Spleen (tissue), 11 donors: ENCODE data around the gene MCM9. TPM values are rescaled to one million over a fixed set of nuclear protein-coding genes. Genes with fewer than 3 reads are reported as not detected.

Experiments
- DNase-seq: peaks from one replicate; pipeline ENCODE4 v3.0.0-alpha.2; 2020
- H3K27ac ChIP-seq, 8 donors: fragments of 200-600 bp; sonication (generic) in 7 of 8; 1 replicate in 4 of 8; 2 replicates in 4 of 8; pipeline versions ENCODE4 v1.5.0 to v1.8.0; 2016 to 2021; ENCODE audit warnings: inconsistent platforms in 4 of 8, mild to moderate bottlenecking in 4 of 8, moderate library complexity in 1 of 8
- H3K27me3 ChIP-seq, 7 donors: fragments of 200-600 bp; sonication (generic) in 6 of 7; replicated peaks in 1 of 7; 1 replicate in 4 of 7; 2 replicates in 3 of 7; pipeline versions ENCODE4 v1.5.0 to v1.8.0; 2016 to 2021; ENCODE audit warnings: inconsistent platforms in 3 of 7, mild to moderate bottlenecking in 1 of 7
- H3K36me3 ChIP-seq, 6 donors: fragments of 200-600 bp; sonication (generic) in 5 of 6; 1 replicate in 4 of 6; 2 replicates in 2 of 6; pipeline versions ENCODE4 v1.5.0 to v1.8.0; 2016 to 2021; ENCODE audit warnings: inconsistent platforms in 2 of 6
- H3K4me1 ChIP-seq, 6 donors: fragments of 200-600 bp; sonication (generic) in 5 of 6; 1 replicate in 3 of 6; 2 replicates in 3 of 6; pipeline versions ENCODE4 v1.5.0 to v1.8.0; 2016 to 2021; ENCODE audit warnings: inconsistent platforms in 3 of 6
- H3K4me3 ChIP-seq, 8 donors: fragments of 200-600 bp; sonication (generic) in 7 of 8; 1 replicate in 4 of 8; 2 replicates in 4 of 8; pipeline versions ENCODE4 v1.5.0 to v1.8.0; 2016 to 2021; ENCODE audit warnings: inconsistent platforms in 4 of 8, mild to moderate bottlenecking in 4 of 8, moderate library complexity in 2 of 8
- H3K9me3 ChIP-seq, 8 donors: fragments of 200-600 bp; sonication (generic) in 7 of 8; 1 replicate in 4 of 8; 2 replicates in 4 of 8; pipeline versions ENCODE4 v1.5.0 to v1.8.0; 2016 to 2021; ENCODE audit warnings: inconsistent platforms in 4 of 8
- CTCF ChIP-seq, 11 experiments: fragments of 200-600 bp in 7 of 11; fragments of 450-650 bp in 4 of 11; sonication (generic) in 4 of 11; IDR thresholded peaks in 8 of 11; conservative IDR thresholded peaks in 3 of 11; 1 replicate in 7 of 11; 2 replicates in 4 of 11; pipeline versions ENCODE4 v1.4.0 to v1.8.0; 2016 to 2021; ENCODE audit warnings: antibody characterized with exemption in 11 of 11, inconsistent platforms in 4 of 11, mild to moderate bottlenecking in 1 of 11
- POLR2A ChIP-seq, 3 donors: fragments of 450-650 bp; IDR thresholded peaks; one replicate each; pipeline ENCODE4 v1.5.1; 2017; ENCODE audit warnings: antibody characterized with exemption in 3 of 3, mild to moderate bottlenecking in 1 of 3
- POLR2AphosphoS5 ChIP-seq, 3 donors: sonication (generic); formaldehyde crosslinking; IDR thresholded peaks; one replicate each; pipeline ENCODE4 v1.5.1; 2017; ENCODE audit warnings: antibody characterized with exemption in 3 of 3
- WGBS, 5 donors: extraction: QIAGEN DNeasy Blood & Tissue Kit in 3 of 5; methylation state at CpG; one replicate each; pipeline versions ENCODE4 v1.1.5 to v1.1.7; 2013 to 2018; 5-methylcytosine and 5-hydroxymethylcytosine counted together
- intact Hi-C: fragments of 100-400 bp; cut with DNase I; formaldehyde crosslinking; loops from one replicate; pipeline ENCODE4 v1.15.0; 2023; ENCODE audit warnings: low total_unique reads
- polyA plus RNA-seq, 3 donors: library from polyadenylated mRNA; stranded (reverse); fragments of 200-250 nt; gene quantifications; one replicate each; pipeline ENCODE4 v1.2.1, GENCODE V29; 2013
- total RNA-seq, 7 donors: library from RNA; depleted of rRNA in 3 of 7; stranded (reverse); fragments of >200 nt in 3 of 7; fragmentation: NEBNext Ultra II Directional in 4 of 7; extraction: Animal tissue kit (Norgen Biotek cat#: 25700) in 4 of 7; gene quantifications; one replicate each; pipeline versions ENCODE4 v1.1.0 to v1.2.1, GENCODE V29; 2016 to 2021
- donor health status: healthy with polysubstance abuse.
- donor health status: DM: no; HTN: no; CAD: no; lungs with moderate emphysema.
- donor health status: DM: no; HTN: no; CAD: no.
- donor health status: Bipolar disorder and iron deficiency.
- donor health status: healthy.
- donor health status: DM: no; HTN: no; CAD: no.
- donor health status: DM: yes; HTN: yes; CAD: no.

The MCM9 gene
- total and polyA plus RNA-seq, 10 donors: 3.7 to 33.6 (median 21.5) TPM

- intact Hi-C loops: no loop called here
- 92 to 99% (median 95%) methylated on average over 5 of the region's 5 CpGs for WGBS, 5 donors
- no peak overlapping the region for H3K4me3 ChIP-seq
- no peak for DNase-seq
- H3K27me3 ChIP-seq: no peaks in the 10 kb centered on the region
- no peak for TF ChIP-seq POLR2A (IDR thresholded peaks at IDR 0.05)
- no peak for TF ChIP-seq CTCF (IDR thresholded peaks at IDR 0.05 in 8 of 11, conservative IDR thresholded peaks at IDR 0.05 in 3 of 11)
- no peak for TF ChIP-seq POLR2AphosphoS5 (IDR thresholded peaks at IDR 0.05)
- H3K4me1 ChIP-seq: no peaks in the 10 kb centered on the region
- no peak overlapping the region for H3K27ac ChIP-seq
- no peaks in the 10 kb centered on the region for H3K9me3 ChIP-seq
- H3K36me3 ChIP-seq: peaks cover 0 to 100% (median 76%) of the 10 kb centered on the region in 6 donors
These were observed 22.3 kb downstream of the MCM9 start for GRCh38 chr6:118912646-118913045.

- intact Hi-C loops: no loop called here
These were observed 26.5 kb downstream of the MCM9 start for GRCh38 chr6:118908441-118908840.

GRCh38 chr6:118905851-118906250 lies 29.1 kb downstream of the MCM9 start:
- H3K27ac ChIP-seq: no peak overlapping the region
- TF ChIP-seq POLR2AphosphoS5 (IDR thresholded peaks at IDR 0.05): no peak
- TF ChIP-seq CTCF (IDR thresholded peaks at IDR 0.05 in 8 of 11, conservative IDR thresholded peaks at IDR 0.05 in 3 of 11): no peak
- no peak for TF ChIP-seq POLR2A (IDR thresholded peaks at IDR 0.05)
- H3K36me3 ChIP-seq: peaks cover 0 to 100% (median 61%) of the 10 kb centered on the region in 6 donors
- 87 to 94% (median 92%) methylated on average over 4 of the region's 4 CpGs for WGBS, 5 donors
- peaks cover 0 to 25% (median 8%) of the 10 kb centered on the region in 6 donors for H3K4me1 ChIP-seq
- no peaks in the 10 kb centered on the region for H3K9me3 ChIP-seq
- intact Hi-C loops: no loop called here
- no peak overlapping the region for H3K4me3 ChIP-seq
- DNase-seq: no peak
- no peaks in the 10 kb centered on the region for H3K27me3 ChIP-seq

More at GRCh38 chr6:118908441-118908840, 26.5 kb downstream of the MCM9 start:
- TF ChIP-seq CTCF (IDR thresholded peaks at IDR 0.05 in 8 of 11, conservative IDR thresholded peaks at IDR 0.05 in 3 of 11): no peak
- Histone ChIP-seq H3K4me1 (peaks cover 0 to 4% (median 0%) of the 10 kb centered on the region in 6 donors), H3K9me3 (no peaks in the 10 kb centered on the region), H3K27me3 (no peaks in the 10 kb centered on the region), H3K36me3 (peaks cover 0 to 100% (median 71%) of the 10 kb centered on the region in 6 donors), H3K27ac (no peak overlapping the region), H3K4me3 (no peak overlapping the region)
- no peak for DNase-seq
- 86 to 93% (median 90%) methylated on average over 1 of the region's 1 CpG for WGBS, 5 donors

- no peak for TF ChIP-seq CTCF (IDR thresholded peaks at IDR 0.05 in 8 of 11, conservative IDR thresholded peaks at IDR 0.05 in 3 of 11)
- no peak for TF ChIP-seq POLR2AphosphoS5 (IDR thresholded peaks at IDR 0.05)
- intact Hi-C loops: no loop called here
- H3K36me3 ChIP-seq: peaks cover 0 to 97% (median 54%) of the 10 kb centered on the region in 6 donors
- H3K27ac ChIP-seq: no peak overlapping the region
- peaks cover 0 to 33% (median 14%) of the 10 kb centered on the region in 6 donors for H3K4me1 ChIP-seq
- no peak overlapping the region for H3K4me3 ChIP-seq
- no peaks in the 10 kb centered on the region for H3K27me3 ChIP-seq
- H3K9me3 ChIP-seq: no peaks in the 10 kb centered on the region
- DNase-seq: no peak
These were observed 29.9 kb downstream of the MCM9 start for GRCh38 chr6:118905084-118905483.
